Nephron (organoid): Measurements from ENCODE around the gene TNFAIP2.

ENCODE experiments used
- H3K27ac Mint-ChIP-seq, 3 experiments: 2 replicates each; pipeline ENCODE4 v1.8.0; 2020; ENCODE audit warnings: mixed read lengths in 3 of 3, mild to moderate bottlenecking in 2 of 3, moderate library complexity in 1 of 3
- H3K27me3 Mint-ChIP-seq: 2 replicates; pipeline ENCODE4 v1.8.0; 2021; ENCODE audit warnings: low read depth, mild to moderate bottlenecking, moderate library complexity, mixed read lengths
- H3K36me3 Mint-ChIP-seq: 2 replicates; pipeline ENCODE4 v1.8.0; 2020; ENCODE audit warnings: low read depth, mixed read lengths
- H3K4me1 Mint-ChIP-seq: 2 replicates; pipeline ENCODE4 v1.8.0; 2020; ENCODE audit warnings: mixed read lengths
- H3K4me3 Mint-ChIP-seq, 3 experiments: 2 replicates each; pipeline ENCODE4 v1.8.0; 2020; ENCODE audit warnings: mild to moderate bottlenecking in 3 of 3, mixed read lengths in 3 of 3, moderate library complexity in 2 of 3
- H3K9me3 Mint-ChIP-seq: 2 replicates; pipeline ENCODE4 v1.8.0; 2020; ENCODE audit warnings: mixed read lengths
- CTCF ChIP-seq, 3 experiments: fragments of 200-600 bp; sonication (generic); IDR thresholded peaks; one replicate each; pipeline ENCODE4 v1.5.0; 2021; ENCODE audit warnings: antibody characterized with exemption in 3 of 3; ENCODE audit not compliant: unreplicated experiment in 3 of 3

The TNFAIP2 gene

DNA sequence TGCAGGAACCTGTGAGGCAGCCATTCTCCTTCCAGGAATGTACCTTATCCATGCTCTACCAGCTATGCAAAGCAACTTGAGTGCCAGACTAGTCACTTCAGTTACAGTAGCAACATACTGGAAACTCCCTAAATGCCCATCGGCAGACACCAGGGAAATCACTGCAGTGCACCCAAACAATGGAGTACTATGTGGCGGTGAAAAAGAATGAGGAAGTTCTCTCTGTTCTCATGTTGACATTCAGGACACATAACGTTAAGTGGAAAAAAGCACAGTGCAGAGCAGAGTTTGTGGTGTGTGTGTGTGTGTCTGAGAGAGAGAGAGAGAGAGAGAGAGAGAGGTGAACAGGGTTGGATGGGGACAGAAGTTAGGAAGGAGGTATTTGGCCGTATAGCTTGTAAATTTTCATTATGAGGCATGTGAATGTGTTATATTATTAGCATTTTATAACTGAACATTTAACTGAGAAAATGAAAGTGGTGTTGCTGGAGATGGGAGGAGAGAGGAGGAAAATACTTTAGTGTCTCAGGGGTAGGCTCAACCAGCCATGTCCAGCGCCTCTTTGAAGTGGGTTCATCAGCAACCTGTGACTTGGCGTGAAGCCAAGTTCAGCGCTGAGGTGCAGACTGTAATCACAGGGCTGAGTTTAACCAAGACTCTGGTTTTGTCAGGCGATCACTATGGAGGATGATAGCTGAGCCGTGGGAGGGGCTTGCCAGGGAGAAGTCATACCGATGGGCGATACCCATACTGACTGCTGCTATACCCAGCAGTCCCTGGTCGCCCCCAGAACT is 17.3 kb downstream of the TNFAIP2 start:
- no peak for TF ChIP-seq CTCF (IDR thresholded peaks at IDR 0.05; ENCODE audit: unreplicated experiment in 3 of 3)
- Mint-ChIP-seq H3K4me3 (peak overlapping the region in 2 of 3 experiments; percentile 24 to 53), H3K27me3 (no peaks in the 10 kb centered on the region), H3K9me3 (no peaks in the 10 kb centered on the region), H3K4me1 (peaks cover 51% of the 10 kb centered on the region), H3K36me3 (no peaks in the 10 kb centered on the region), H3K27ac (peak overlapping the region; percentile 22 to 61 (median 31))

GRCh38 chr14:103141117-103141796 is 18.0 kb downstream of the TNFAIP2 start:
- Mint-ChIP-seq H3K4me1 (peaks cover 51% of the 10 kb centered on the region), H3K27ac (peak overlapping the region; percentile 22 to 61 (median 35)), H3K36me3 (no peaks in the 10 kb centered on the region), H3K4me3 (peak overlapping the region in 1 of 3 experiments; percentile 19), H3K9me3 (no peaks in the 10 kb centered on the region), H3K27me3 (no peaks in the 10 kb centered on the region)
- TF ChIP-seq CTCF (IDR thresholded peaks at IDR 0.05; ENCODE audit: unreplicated experiment in 3 of 3) = peak; percentile 35 to 57 (median 48)

DNA sequence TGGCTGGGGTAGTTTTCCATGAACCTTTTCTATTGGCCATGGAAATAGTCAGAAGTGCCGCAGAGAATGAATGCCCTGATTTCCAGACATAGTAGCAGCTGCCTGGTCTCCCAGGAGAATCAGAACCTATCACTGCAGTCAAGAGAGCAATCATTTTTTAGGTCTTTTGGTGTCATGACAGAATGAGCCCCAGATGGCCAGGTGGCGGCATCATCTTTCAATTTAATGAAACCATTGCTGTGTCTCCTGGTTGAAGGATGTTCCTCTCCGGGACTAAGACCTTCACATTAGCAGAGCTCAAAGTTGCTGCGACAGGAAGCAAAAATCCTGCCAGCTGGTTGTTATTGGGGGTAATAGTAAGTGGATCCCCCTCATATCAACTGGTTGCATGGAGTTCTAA is 18.8 kb downstream of the TNFAIP2 start:
- Mint-ChIP-seq H3K27me3 (peaks cover 6% of the 10 kb centered on the region), H3K4me1 (peaks cover 46% of the 10 kb centered on the region), H3K4me3 (no peak overlapping the region), H3K27ac (no peak overlapping the region), H3K36me3 (no peaks in the 10 kb centered on the region), H3K9me3 (no peaks in the 10 kb centered on the region)
- TF ChIP-seq CTCF (IDR thresholded peaks at IDR 0.05; ENCODE audit: unreplicated experiment in 3 of 3) = no peak

- TF ChIP-seq CTCF (IDR thresholded peaks at IDR 0.05; ENCODE audit: unreplicated experiment in 3 of 3) = no peak
- Mint-ChIP-seq H3K27ac (peak overlapping the region in 2 of 3 experiments; percentile 6 to 66), H3K9me3 (no peaks in the 10 kb centered on the region), H3K36me3 (no peaks in the 10 kb centered on the region), H3K27me3 (peaks cover 11% of the 10 kb centered on the region), H3K4me3 (no peak overlapping the region), H3K4me1 (peaks cover 38% of the 10 kb centered on the region)
Measured at GRCh38 chr14:103142721-103143302, 19.6 kb downstream of the TNFAIP2 start.

DNA sequence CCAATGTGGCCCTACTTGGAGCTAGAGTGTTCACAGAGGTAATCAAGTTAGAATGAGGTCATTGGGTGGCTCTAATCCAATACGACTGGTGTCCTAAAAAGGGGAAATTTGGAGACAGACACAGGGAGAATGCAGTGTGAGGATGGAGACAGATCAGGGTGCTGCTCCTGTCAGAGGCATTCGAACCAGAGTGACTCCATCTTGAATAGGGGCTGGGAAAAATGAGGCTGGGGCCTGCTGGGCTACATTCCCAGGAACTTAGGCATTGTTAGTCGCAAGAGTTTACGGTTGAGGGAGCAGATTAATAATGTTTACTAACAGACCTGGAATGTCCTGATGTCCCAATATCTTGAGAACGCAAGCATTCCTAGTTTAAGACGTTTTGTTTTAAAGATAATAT is 20.2 kb downstream of the TNFAIP2 start:
- Mint-ChIP-seq H3K36me3 (no peaks in the 10 kb centered on the region), H3K4me3 (no peak overlapping the region), H3K27me3 (peaks cover 11% of the 10 kb centered on the region), H3K9me3 (no peaks in the 10 kb centered on the region), H3K4me1 (peaks cover 37% of the 10 kb centered on the region), H3K27ac (no peak overlapping the region)
- TF ChIP-seq CTCF (IDR thresholded peaks at IDR 0.05; ENCODE audit: unreplicated experiment in 3 of 3) = no peak
